ENCODE data around the gene OTOGL. TPM values are rescaled to one million over a fixed set of nuclear protein-coding genes. Genes with fewer than 3 reads are reported as not detected.

The OTOGL gene
- total and polyA plus RNA-seq, 4 donors: 0.09 to 0.71 (median 0.21) TPM

DNA sequence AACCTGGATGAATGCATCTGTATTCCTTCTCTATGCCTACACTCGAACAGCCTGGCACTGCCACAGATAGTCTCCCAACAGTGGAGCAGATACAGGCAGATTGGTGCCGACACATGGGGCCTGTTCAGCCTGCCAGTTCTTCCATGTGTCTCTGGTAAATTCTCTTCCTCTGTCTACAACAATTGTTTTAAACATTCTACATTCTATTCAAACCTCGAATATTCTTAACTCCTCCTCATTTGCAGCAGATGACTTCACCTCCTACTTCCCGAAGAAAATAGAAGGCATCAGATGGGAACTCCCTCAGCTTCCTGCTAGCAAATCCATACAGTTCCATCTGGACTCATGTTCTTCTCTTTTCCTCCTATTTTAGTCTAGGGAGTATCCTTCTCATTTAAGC lies 43.1 kb upstream of the OTOGL start:
- TF ChIP-seq, protein P1, sequence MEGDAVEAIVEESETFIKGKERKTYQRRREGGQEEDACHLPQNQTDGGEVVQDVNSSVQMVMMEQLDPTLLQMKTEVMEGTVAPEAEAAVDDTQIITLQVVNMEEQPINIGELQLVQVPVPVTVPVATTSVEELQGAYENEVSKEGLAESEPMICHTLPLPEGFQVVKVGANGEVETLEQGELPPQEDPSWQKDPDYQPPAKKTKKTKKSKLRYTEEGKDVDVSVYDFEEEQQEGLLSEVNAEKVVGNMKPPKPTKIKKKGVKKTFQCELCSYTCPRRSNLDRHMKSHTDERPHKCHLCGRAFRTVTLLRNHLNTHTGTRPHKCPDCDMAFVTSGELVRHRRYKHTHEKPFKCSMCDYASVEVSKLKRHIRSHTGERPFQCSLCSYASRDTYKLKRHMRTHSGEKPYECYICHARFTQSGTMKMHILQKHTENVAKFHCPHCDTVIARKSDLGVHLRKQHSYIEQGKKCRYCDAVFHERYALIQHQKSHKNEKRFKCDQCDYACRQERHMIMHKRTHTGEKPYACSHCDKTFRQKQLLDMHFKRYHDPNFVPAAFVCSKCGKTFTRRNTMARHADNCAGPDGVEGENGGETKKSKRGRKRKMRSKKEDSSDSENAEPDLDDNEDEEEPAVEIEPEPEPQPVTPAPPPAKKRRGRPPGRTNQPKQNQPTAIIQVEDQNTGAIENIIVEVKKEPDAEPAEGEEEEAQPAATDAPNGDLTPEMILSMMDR (IDR thresholded peaks at IDR 0.05; ENCODE audit: control extremely low read depth, extremely low read depth): no peak
- Histone ChIP-seq H3K27me3 (ENCODE audit: control insufficient read depth in 3 of 3, insufficient read depth in 3 of 3, low read length in 2 of 3) (no peaks in the 10 kb centered on the region), H3K4me1 (ENCODE audit: control insufficient read depth in 5 of 5, insufficient read depth in 5 of 5, low read length in 5 of 5) (peaks cover 0 to 35% (median 3%) of the 10 kb centered on the region in 5 donors), H3K27ac (ENCODE audit: low read depth in 1 of 2, low read length in 1 of 2) (no peak overlapping the region), H3K9me3 (ENCODE audit: control insufficient read depth in 4 of 4, insufficient read depth in 3 of 4, low read length in 3 of 4) (no peaks in the 10 kb centered on the region), H3K36me3 (ENCODE audit: control insufficient read depth in 4 of 4, insufficient read depth in 4 of 4, low read length in 4 of 4) (no peaks in the 10 kb centered on the region), H3K9ac (ENCODE audit: insufficient read depth in 1 of 2, low read length in 2 of 2) (no peak overlapping the region), H3K4me3 (no peak overlapping the region)
- 68 to 76% methylated on average over 4 of the region's 4 CpGs for WGBS, 2 donors
- ATAC-seq (ENCODE audit: insufficient read depth, low FRiP score) (no peak), DNase-seq (no peak)

GRCh38 chr12:80056845-80057244 lies 42.5 kb upstream of the OTOGL start:
- H3K9me3 ChIP-seq (ENCODE audit: control insufficient read depth in 4 of 4, insufficient read depth in 3 of 4, low read length in 3 of 4): no peaks in the 10 kb centered on the region
- ATAC-seq (ENCODE audit: insufficient read depth, low FRiP score) (no peak), DNase-seq (peak; percentile 54 to 83 (median 83))
- H3K27me3 ChIP-seq (ENCODE audit: control insufficient read depth in 3 of 3, insufficient read depth in 3 of 3, low read length in 2 of 3): no peaks in the 10 kb centered on the region
- H3K9ac ChIP-seq (ENCODE audit: insufficient read depth in 1 of 2, low read length in 2 of 2): no peak overlapping the region
- peaks cover 0 to 35% (median 3%) of the 10 kb centered on the region in 5 donors for H3K4me1 ChIP-seq (ENCODE audit: control insufficient read depth in 5 of 5, insufficient read depth in 5 of 5, low read length in 5 of 5)
- TF ChIP-seq, protein P1 (IDR thresholded peaks at IDR 0.05; ENCODE audit: control extremely low read depth, extremely low read depth): no peak
- H3K4me3 ChIP-seq: no peak overlapping the region
- H3K27ac ChIP-seq (ENCODE audit: low read depth in 1 of 2, low read length in 1 of 2): no peak overlapping the region
- no peaks in the 10 kb centered on the region for H3K36me3 ChIP-seq (ENCODE audit: control insufficient read depth in 4 of 4, insufficient read depth in 4 of 4, low read length in 4 of 4)

DNA sequence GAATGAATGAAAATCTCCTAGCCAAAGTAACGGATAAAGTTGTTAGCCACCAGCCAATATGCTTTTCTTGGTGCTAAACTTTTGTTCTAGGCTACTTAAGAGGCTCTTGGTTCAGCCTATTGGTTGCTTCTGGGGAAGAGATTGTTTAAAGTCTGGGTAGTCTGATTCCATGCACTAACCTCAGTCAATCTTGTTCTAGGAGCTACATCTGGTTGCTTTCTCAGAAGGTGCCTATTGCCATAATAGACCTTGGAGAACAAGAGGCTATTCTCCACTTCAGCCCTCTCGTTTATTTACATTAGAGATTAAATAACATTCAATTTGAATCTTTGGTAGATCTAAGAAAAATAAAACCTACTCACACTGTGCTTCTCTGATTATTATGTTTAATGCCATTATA lies 40.8 kb upstream of the OTOGL start:
- no peak for DNase-seq
- Histone ChIP-seq H3K9ac (ENCODE audit: insufficient read depth in 1 of 2, low read length in 2 of 2) (no peak overlapping the region), H3K4me1 (ENCODE audit: control insufficient read depth in 5 of 5, insufficient read depth in 5 of 5, low read length in 5 of 5) (peaks cover 0 to 23% (median 3%) of the 10 kb centered on the region in 5 donors), H3K27me3 (ENCODE audit: control insufficient read depth in 3 of 3, insufficient read depth in 3 of 3, low read length in 2 of 3) (no peaks in the 10 kb centered on the region), H3K36me3 (ENCODE audit: control insufficient read depth in 4 of 4, insufficient read depth in 4 of 4, low read length in 4 of 4) (no peaks in the 10 kb centered on the region), H3K9me3 (ENCODE audit: control insufficient read depth in 4 of 4, insufficient read depth in 3 of 4, low read length in 3 of 4) (no peaks in the 10 kb centered on the region), H3K27ac (ENCODE audit: low read depth in 1 of 2, low read length in 1 of 2) (no peak overlapping the region), H3K4me3 (no peak overlapping the region)
- ATAC-seq (ENCODE audit: insufficient read depth, low FRiP score): no peak
- TF ChIP-seq, protein P1 (IDR thresholded peaks at IDR 0.05; ENCODE audit: control extremely low read depth, extremely low read depth): no peak
- 82 to 89% methylated on average over 2 of the region's 2 CpGs for WGBS, 2 donors

DNA sequence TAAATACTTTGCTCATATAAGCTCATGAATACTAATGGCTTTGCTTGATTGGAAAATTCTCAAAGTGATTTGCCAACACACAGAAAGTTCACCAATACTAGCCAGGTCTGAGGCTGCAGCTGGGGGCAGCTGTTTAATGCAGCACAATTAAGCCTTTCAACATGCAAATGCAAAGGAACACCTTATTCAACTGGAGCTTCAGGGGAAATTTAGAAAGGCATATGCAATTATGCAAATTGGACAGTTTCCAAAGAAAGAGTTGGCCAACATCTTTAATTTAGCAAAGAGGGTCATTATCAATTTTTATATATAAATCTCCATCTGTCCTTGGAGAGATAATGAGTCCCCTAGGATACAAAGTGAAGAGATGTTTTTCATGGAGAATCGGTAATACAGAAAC lies 40.2 kb upstream of the OTOGL start:
- DNase-seq (peak in 2 of 3 donors; percentile 34 to 56), ATAC-seq (ENCODE audit: insufficient read depth, low FRiP score) (no peak)
- Histone ChIP-seq H3K27me3 (ENCODE audit: control insufficient read depth in 3 of 3, insufficient read depth in 3 of 3, low read length in 2 of 3) (no peaks in the 10 kb centered on the region), H3K4me3 (no peak overlapping the region), H3K9ac (ENCODE audit: insufficient read depth in 1 of 2, low read length in 2 of 2) (no peak overlapping the region), H3K9me3 (ENCODE audit: control insufficient read depth in 4 of 4, insufficient read depth in 3 of 4, low read length in 3 of 4) (no peaks in the 10 kb centered on the region), H3K27ac (ENCODE audit: low read depth in 1 of 2, low read length in 1 of 2) (no peak overlapping the region), H3K36me3 (ENCODE audit: control insufficient read depth in 4 of 4, insufficient read depth in 4 of 4, low read length in 4 of 4) (no peaks in the 10 kb centered on the region), H3K4me1 (ENCODE audit: control insufficient read depth in 5 of 5, insufficient read depth in 5 of 5, low read length in 5 of 5) (peaks cover 0 to 23% (median 3%) of the 10 kb centered on the region in 5 donors)
- TF ChIP-seq, protein P1 (IDR thresholded peaks at IDR 0.05; ENCODE audit: control extremely low read depth, extremely low read depth): no peak
- WGBS, 2 donors: 85 to 90% methylated on average over 1 of the region's 1 CpG
